ENCODE measurements around the gene RIPOR3. TPM values are rescaled to one million over a fixed set of nuclear protein-coding genes. Genes with fewer than 3 reads are reported as not detected.

RIPOR3 gene
- total RNA-seq, 1 experiment from 2014 or later: 0.46 TPM

DNA sequence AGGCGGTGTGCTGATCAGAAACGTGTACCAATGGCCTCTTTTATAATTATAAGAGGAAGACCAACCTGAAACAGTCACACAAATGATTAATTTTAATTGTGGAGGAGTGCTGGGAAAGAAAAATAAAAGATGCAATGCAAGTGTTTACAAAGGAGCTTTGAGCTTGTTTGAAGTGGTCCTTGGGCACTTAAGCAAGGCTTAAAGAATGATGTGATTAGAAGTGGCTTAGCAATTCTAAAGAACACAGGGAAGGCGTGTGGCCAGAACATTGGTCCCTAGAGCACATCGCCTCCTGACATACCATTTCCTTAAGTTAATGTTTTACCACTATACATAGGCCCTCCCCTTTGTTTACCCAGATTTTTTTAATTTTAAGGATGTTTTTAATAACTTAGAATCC, 155.0 kb downstream of the RIPOR3 start:
- Histone ChIP-seq H3K9ac (ENCODE audit: extremely low read depth, insufficient read length, low read length) (no peak overlapping the region), H2BK20ac (ENCODE audit: low read depth, low read length, poor library complexity, severe bottlenecking) (no peak overlapping the region), H3K79me1 (ENCODE audit: insufficient read depth, low read depth, low read length, poor library complexity, severe bottlenecking) (no peaks in the 10 kb centered on the region), H3T11ph (ENCODE audit: low read length) (no peak overlapping the region), H3K79me2 (ENCODE audit: insufficient read depth, low read length) (peaks cover 2% of the 10 kb centered on the region; the same call in 1 of the 2 replicates), H3K23ac (ENCODE audit: insufficient read length, low read depth, low read length) (no peak overlapping the region), H3K14ac (ENCODE audit: insufficient read depth, low read length) (no peak overlapping the region), H4K8ac (replicated peaks; ENCODE audit: insufficient read length, low read depth, low read length) (no peak overlapping the region), H2BK120ac (ENCODE audit: low read depth, low read length, poor library complexity, severe bottlenecking) (no peak overlapping the region), H2AK5ac (ENCODE audit: insufficient read length, low read length) (no peak overlapping the region), H4K5ac (ENCODE audit: insufficient read length, low read depth, low read length) (no peak overlapping the region), H3K27ac (ENCODE audit: insufficient read length, low read depth, low read length) (no peak overlapping the region), H3K9me3 (ENCODE audit: control insufficient read depth, low read depth, low read length) (no peaks in the 10 kb centered on the region), H3K27me3 (ENCODE audit: insufficient read depth, low read length) (no peaks in the 10 kb centered on the region), H3K4me2 (ENCODE audit: insufficient read depth, insufficient read length, low read length) (no peak overlapping the region), H2BK5ac (ENCODE audit: insufficient read length, low read length) (no peak overlapping the region), H4K91ac (ENCODE audit: insufficient read length, low read depth, low read length) (no peak overlapping the region), H2AFZ (ENCODE audit: low read length) (no peak overlapping the region), H3K18ac (ENCODE audit: insufficient read length, low read depth, low read length) (no peak overlapping the region), H2BK12ac (ENCODE audit: insufficient read length, low read depth, low read length) (no peak overlapping the region), H3K4me1 (ENCODE audit: insufficient read depth, low read length) (no peaks in the 10 kb centered on the region), H4K20me1 (ENCODE audit: control insufficient read depth, insufficient read depth, insufficient read length) (no peaks in the 10 kb centered on the region), H2BK15ac (ENCODE audit: low read depth, low read length) (no peak overlapping the region), H3K23me2 (ENCODE audit: insufficient read length, low read depth, low read length, poor library complexity, severe bottlenecking) (no peaks in the 10 kb centered on the region), H3K4ac (ENCODE audit: low read depth, low read length) (no peak overlapping the region), H3K56ac (ENCODE audit: insufficient read length, low read depth, low read length) (no peak overlapping the region)
- no peaks in the 10 kb centered on the region for H3K36me3 Mint-ChIP-seq (ENCODE audit: insufficient read depth in 1 of 3, low read depth in 3 of 3)
- H3K4me3 Mint-ChIP-seq: no peak overlapping the region
- peaks cover 18 to 22% of the 10 kb centered on the region in 2 experiments for H3K4me1 Mint-ChIP-seq
- WGBS (ENCODE audit: extremely low coverage, insufficient read length, low lambda C conversion rate): no CpG with 5 or more reads among the region's 4 CpGs
- H3K27me3 Mint-ChIP-seq (ENCODE audit: low read depth): no peaks in the 10 kb centered on the region
- DNase-seq: no peak
- TF ChIP-seq, protein P1, sequence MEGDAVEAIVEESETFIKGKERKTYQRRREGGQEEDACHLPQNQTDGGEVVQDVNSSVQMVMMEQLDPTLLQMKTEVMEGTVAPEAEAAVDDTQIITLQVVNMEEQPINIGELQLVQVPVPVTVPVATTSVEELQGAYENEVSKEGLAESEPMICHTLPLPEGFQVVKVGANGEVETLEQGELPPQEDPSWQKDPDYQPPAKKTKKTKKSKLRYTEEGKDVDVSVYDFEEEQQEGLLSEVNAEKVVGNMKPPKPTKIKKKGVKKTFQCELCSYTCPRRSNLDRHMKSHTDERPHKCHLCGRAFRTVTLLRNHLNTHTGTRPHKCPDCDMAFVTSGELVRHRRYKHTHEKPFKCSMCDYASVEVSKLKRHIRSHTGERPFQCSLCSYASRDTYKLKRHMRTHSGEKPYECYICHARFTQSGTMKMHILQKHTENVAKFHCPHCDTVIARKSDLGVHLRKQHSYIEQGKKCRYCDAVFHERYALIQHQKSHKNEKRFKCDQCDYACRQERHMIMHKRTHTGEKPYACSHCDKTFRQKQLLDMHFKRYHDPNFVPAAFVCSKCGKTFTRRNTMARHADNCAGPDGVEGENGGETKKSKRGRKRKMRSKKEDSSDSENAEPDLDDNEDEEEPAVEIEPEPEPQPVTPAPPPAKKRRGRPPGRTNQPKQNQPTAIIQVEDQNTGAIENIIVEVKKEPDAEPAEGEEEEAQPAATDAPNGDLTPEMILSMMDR (conservative IDR thresholded peaks at IDR 0.05): no peak
- no peak overlapping the region for H3K27ac Mint-ChIP-seq
- H3K9me3 Mint-ChIP-seq: no peaks in the 10 kb centered on the region

Small RNAs within 50 kb of the gene (microRNA-seq; reads per million reads assigned to microRNA genes)
- gene MIR1302-5 (ENCODE audit: borderline microRNAs expressed) (not detected), gene MIR645 (ENCODE audit: borderline microRNAs expressed) (not detected)

Other genes with a start within 250 kb of the RIPOR3 start
- 30.8 and 30.9 TPM in 2 replicates for gene PTPN1, start 181.2 kb downstream of the RIPOR3 start, total RNA-seq (2021)
- gene PARD6B, start 40.0 kb upstream of the RIPOR3 start, total RNA-seq (2021): 27.4 and 31.7 TPM in 2 replicates
- 16.9 and 21.4 TPM in 2 replicates for gene BCAS4, start 103.5 kb upstream of the RIPOR3 start, total RNA-seq (2021)
- gene ADNP, start 239.9 kb upstream of the RIPOR3 start, total RNA-seq (2021): 143 and 144 TPM in 2 replicates